Measurements from ENCODE around the gene CLEC16A. TPM values are rescaled to one million over a fixed set of nuclear protein-coding genes. Genes with fewer than 3 reads are reported as not detected.

CLEC16A gene
- total and polyA plus RNA-seq, 8 donors = 8.1 to 17.2 (median 10.7) TPM

DNA sequence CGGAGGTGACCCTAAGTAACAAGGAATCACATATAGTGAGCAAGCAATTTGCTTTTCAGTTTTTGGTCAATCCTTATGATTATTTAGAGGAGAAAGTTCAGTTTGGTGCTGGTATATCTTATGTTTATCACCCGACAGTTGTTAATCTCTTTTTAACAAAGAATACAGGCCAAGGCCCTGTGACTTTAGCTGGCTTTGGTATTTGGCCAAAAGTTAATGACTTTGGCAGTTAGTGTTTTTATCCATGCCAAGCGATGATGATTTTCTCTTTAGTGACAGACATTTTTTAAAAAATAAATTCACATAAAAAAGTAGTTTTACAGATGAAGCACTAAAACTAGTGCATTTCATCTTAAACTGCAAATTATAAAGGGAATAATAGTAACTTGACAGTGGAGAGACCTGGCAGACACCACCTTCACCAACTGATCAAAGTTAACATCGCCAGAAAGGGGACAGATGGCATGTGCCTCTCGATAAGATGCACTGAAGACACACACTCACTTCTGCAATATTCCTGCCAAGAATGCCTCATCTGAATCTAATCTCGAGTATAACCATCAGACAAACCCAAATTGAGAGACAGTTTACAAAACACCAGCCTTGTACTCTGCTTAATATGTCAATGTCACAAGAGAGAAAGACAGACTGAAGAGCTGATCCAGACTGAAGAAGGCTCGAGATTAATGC lies 9.0 kb upstream of the CLEC16A start:
- H3K27ac ChIP-seq = no peak overlapping the region
- no peaks in the 10 kb centered on the region for H3K27me3 ChIP-seq
- no peak overlapping the region for H3K4me3 ChIP-seq
- H3K36me3 ChIP-seq = no peaks in the 10 kb centered on the region
- intact Hi-C loops (cut with DNase I) = no loop called here
- FAIRE-seq = no peak
- WGBS, 2 donors = 26 to 27% methylated on average over 7 of the region's 7 CpGs
- H3K9me3 ChIP-seq = no peaks in the 10 kb centered on the region
- DNase-seq = no peak
- ATAC-seq = no peak
- TF ChIP-seq, protein P1, sequence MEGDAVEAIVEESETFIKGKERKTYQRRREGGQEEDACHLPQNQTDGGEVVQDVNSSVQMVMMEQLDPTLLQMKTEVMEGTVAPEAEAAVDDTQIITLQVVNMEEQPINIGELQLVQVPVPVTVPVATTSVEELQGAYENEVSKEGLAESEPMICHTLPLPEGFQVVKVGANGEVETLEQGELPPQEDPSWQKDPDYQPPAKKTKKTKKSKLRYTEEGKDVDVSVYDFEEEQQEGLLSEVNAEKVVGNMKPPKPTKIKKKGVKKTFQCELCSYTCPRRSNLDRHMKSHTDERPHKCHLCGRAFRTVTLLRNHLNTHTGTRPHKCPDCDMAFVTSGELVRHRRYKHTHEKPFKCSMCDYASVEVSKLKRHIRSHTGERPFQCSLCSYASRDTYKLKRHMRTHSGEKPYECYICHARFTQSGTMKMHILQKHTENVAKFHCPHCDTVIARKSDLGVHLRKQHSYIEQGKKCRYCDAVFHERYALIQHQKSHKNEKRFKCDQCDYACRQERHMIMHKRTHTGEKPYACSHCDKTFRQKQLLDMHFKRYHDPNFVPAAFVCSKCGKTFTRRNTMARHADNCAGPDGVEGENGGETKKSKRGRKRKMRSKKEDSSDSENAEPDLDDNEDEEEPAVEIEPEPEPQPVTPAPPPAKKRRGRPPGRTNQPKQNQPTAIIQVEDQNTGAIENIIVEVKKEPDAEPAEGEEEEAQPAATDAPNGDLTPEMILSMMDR (IDR thresholded peaks at IDR 0.05) = no peak
- peaks cover 27 to 58% (median 41%) of the 10 kb centered on the region in 3 donors for H3K4me1 ChIP-seq

DNA sequence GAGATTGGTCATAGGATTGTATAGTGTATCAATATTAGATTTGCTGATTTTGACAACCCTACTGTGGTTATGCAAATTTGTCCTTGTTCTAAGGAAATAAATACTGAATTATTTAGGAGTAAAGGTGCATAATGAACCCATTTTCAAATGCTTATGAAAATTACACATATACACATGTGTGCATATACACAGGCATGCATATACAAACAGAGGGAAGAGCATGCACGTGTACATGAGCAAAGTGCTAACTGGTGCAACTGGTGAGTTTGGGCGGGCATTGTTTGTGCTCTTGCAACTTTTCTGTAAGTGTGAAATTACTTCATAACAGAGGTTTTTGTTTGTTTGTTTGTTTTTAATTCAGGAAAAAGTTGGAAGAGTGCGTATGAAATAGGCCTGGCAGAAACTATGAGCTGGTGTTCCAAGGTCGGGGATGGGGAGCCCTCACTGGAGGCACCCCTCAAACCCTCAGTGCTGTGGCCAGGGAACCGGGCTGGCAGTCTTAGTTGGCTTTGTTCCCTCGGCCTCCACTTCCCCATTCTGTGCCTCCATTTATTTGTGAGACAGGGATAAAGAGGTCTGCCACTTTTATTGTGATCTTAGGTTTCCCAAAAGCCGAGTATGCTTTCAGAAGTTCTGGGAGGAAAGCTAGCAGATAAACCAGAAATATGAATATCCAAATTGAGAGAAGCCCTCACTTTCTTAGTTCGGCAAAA lies 7.9 kb upstream of the CLEC16A start:
- intact Hi-C loops (cut with DNase I) = no loop called here

GRCh38 chr16:10937068-10937859 lies 7.1 kb upstream of the CLEC16A start:
- Histone ChIP-seq H3K27me3 (no peaks in the 10 kb centered on the region), H3K4me1 (peaks cover 30 to 57% (median 41%) of the 10 kb centered on the region in 3 donors), H3K27ac (peak overlapping the region in 2 of 4 donors; percentile 6 to 17), H3K9me3 (no peaks in the 10 kb centered on the region), H3K4me3 (peak overlapping the region in 1 of 4 donors; percentile 26), H3K36me3 (no peaks in the 10 kb centered on the region)
- intact Hi-C loops (cut with DNase I) = no loop called here
- TF ChIP-seq, protein P1 (IDR thresholded peaks at IDR 0.05) = no peak
- DNase-seq = no peak
- FAIRE-seq = no peak
- 25 to 28% methylated on average over 11 of the region's 11 CpGs for WGBS, 2 donors
- ATAC-seq = peak in 2 of 4 donors; percentile 5 to 8

More for the DNA sequence above, 7.9 kb upstream of the CLEC16A start:
- H3K4me1 ChIP-seq = peaks cover 30 to 57% (median 41%) of the 10 kb centered on the region in 3 donors
- no peaks in the 10 kb centered on the region for H3K36me3 ChIP-seq
- no peaks in the 10 kb centered on the region for H3K27me3 ChIP-seq
- DNase-seq = no peak
- no peaks in the 10 kb centered on the region for H3K9me3 ChIP-seq
- ATAC-seq = no peak
- TF ChIP-seq, protein P1 (IDR thresholded peaks at IDR 0.05) = no peak
- no peak for FAIRE-seq
- no peak overlapping the region for H3K27ac ChIP-seq
- WGBS, 2 donors = 58 to 65% methylated on average over 8 of the region's 8 CpGs
- no peak overlapping the region for H3K4me3 ChIP-seq

GRCh38 chr16:10938321-10938720 lies 6.0 kb upstream of the CLEC16A start:
- ATAC-seq = no peak
- H3K4me1 ChIP-seq = peaks cover 30 to 57% (median 41%) of the 10 kb centered on the region in 3 donors
- H3K27ac ChIP-seq = peak overlapping the region in 1 of 4 donors; percentile 11

More at GRCh38 chr16:10938321-10938720, 6.0 kb upstream of the CLEC16A start:
- TF ChIP-seq, protein P1 (IDR thresholded peaks at IDR 0.05) = no peak
- intact Hi-C loops (cut with DNase I) = no loop called here
- 70 to 75% methylated on average over 7 of the region's 7 CpGs for WGBS, 2 donors
- Histone ChIP-seq H3K4me3 (no peak overlapping the region), H3K27me3 (no peaks in the 10 kb centered on the region), H3K9me3 (no peaks in the 10 kb centered on the region), H3K36me3 (no peaks in the 10 kb centered on the region)
- DNase-seq = peak in 1 of 6 donors; percentile 34
- FAIRE-seq = no peak
